GM06990 (cell line): ENCODE measurements around the gene ZNF710.

Experiments used
- DNase-seq: peaks from one replicate; pipeline ENCODE4 v3.0.0-alpha.2; 2011; ENCODE audit not compliant: insufficient read length; ENCODE audit errors: extremely low read depth
- H3K27me3 ChIP-seq: replicated peaks from 2 replicates; pipeline ENCODE4 v1.6.0; 2011; ENCODE audit warnings: low read length; ENCODE audit not compliant: control insufficient read depth, insufficient read depth
- H3K36me3 ChIP-seq: 2 replicates; pipeline ENCODE4 v1.5.1; 2011; ENCODE audit warnings: low read length; ENCODE audit not compliant: control insufficient read depth, insufficient read depth
- H3K4me3 ChIP-seq: replicated peaks from 2 replicates; pipeline ENCODE4 v1.5.1; 2011; ENCODE audit warnings: low read depth, mild to moderate bottlenecking, control low read depth, low read length
- CTCF ChIP-seq: IDR thresholded peaks from 2 replicates; pipeline ENCODE4 v1.5.1; 2011; ENCODE audit warnings: low read length, control low read depth, mild to moderate bottlenecking, inconsistent platforms; ENCODE audit not compliant: insufficient read depth, poor library complexity, severe bottlenecking

The ZNF710 gene

GRCh38 chr15:89964232-89964954 lies 36.7 kb upstream of the ZNF710 start:
- DNase-seq: no peak
- TF ChIP-seq CTCF: no peak
- Histone ChIP-seq H3K36me3 (no peaks in the 10 kb centered on the region), H3K27me3 (no peaks in the 10 kb centered on the region), H3K4me3 (no peak overlapping the region)

- TF ChIP-seq CTCF: no peak
- Histone ChIP-seq H3K4me3 (no peak overlapping the region), H3K36me3 (no peaks in the 10 kb centered on the region), H3K27me3 (no peaks in the 10 kb centered on the region)
- DNase-seq: no peak
These were observed 33.2 kb upstream of the ZNF710 start for GRCh38 chr15:89967881-89968280.

- H3K27me3 ChIP-seq: no peaks in the 10 kb centered on the region
- DNase-seq: peak; percentile 42
These were observed 29.5 kb upstream of the ZNF710 start for GRCh38 chr15:89971592-89971997.

GRCh38 chr15:89972085-89972484 lies 29.0 kb upstream of the ZNF710 start:
- H3K4me3 ChIP-seq: no peak overlapping the region
- DNase-seq: no peak
- no peak for TF ChIP-seq CTCF

More at GRCh38 chr15:89971592-89971997, 29.5 kb upstream of the ZNF710 start:
- TF ChIP-seq CTCF: peak; percentile 92
- no peaks in the 10 kb centered on the region for H3K36me3 ChIP-seq
- no peak overlapping the region for H3K4me3 ChIP-seq

GRCh38 chr15:89975482-89976245 lies 25.5 kb upstream of the ZNF710 start:
- TF ChIP-seq CTCF: no peak
- H3K4me3 ChIP-seq: no peak overlapping the region
- DNase-seq: no peak
- no peaks in the 10 kb centered on the region for H3K36me3 ChIP-seq
- no peaks in the 10 kb centered on the region for H3K27me3 ChIP-seq

More at GRCh38 chr15:89972085-89972484, 29.0 kb upstream of the ZNF710 start:
- Histone ChIP-seq H3K27me3 (no peaks in the 10 kb centered on the region), H3K36me3 (no peaks in the 10 kb centered on the region)
